Heart left ventricle (tissue), 13 donors: ENCODE data around the gene MYO1B.

ENCODE experiments used
- CTCF ChIP-seq, 12 donors: fragments of 200-600 bp; sonication (generic) in 4 of 12; IDR thresholded peaks; one replicate each; pipeline versions ENCODE4 v1.5.0 to v1.8.0; 2018 to 2022; ENCODE audit warnings: antibody characterized with exemption in 12 of 12, mild to moderate bottlenecking in 5 of 12
- POLR2A ChIP-seq, 2 donors: fragments of 450-650 bp; IDR thresholded peaks; one replicate each; pipeline ENCODE4 v1.6.1; 2017; ENCODE audit warnings: antibody characterized with exemption in 2 of 2, mild to moderate bottlenecking in 2 of 2, moderate library complexity in 2 of 2
- donor health status: ischemic (EF 13 %, LVEDD 7.1; RV severe dilation, severe dysfunction).
- donor health status: DM: no; HTN: yes; CAD: no.
- donor health status: DM: no; HTN: no; CAD: no.
- donor health status: ischemic (EF 25% LVEDD 6.9; RV normal size, moderate dysfunction).
- donor health status: ischemic (EF 25% LVEDD 5.7; RV mildly dilated, moderate dysfunction).
- donor health status: ischemic (EF 35%, LVEDD 5.7; RV mildly dilated, moderate dysfunction).
- donor health status: nonischemic (EF 11% LVEDD 7.7; RV severe dilation, severe dysfunction).
- donor health status: DM: yes; HTN: yes; CAD: no.
- donor health status: PGD.
- donor health status: ischemic (EF 29% LVEDD 5.4; RV normal size, mild dysfunction).
- donor health status: nonischemic (EF 23%, LVEDD 6.1; RV moderate dilation, normal function).

GRCh38 chr2:191415101-191415500 is 169.9 kb downstream of the MYO1B start:
- no peak for TF ChIP-seq CTCF (IDR thresholded peaks at IDR 0.05)
- no peak for TF ChIP-seq POLR2A (IDR thresholded peaks at IDR 0.05)
